RWPE2 (cell line): ENCODE results near the gene CELF2.

Experiments
- ATAC-seq: fragments of 200-7000 bp; cut with Tn5 transposase; 3 replicates; pipeline ENCODE4 v1.9.1; 2021; ENCODE audit warnings: low read depth
- DNase-seq: peaks from one replicate; pipeline ENCODE4 v3.0.0-alpha.2; 2020; ENCODE audit warnings: low spot score
- H3K27ac ChIP-seq: fragments of 450-650 bp; 2 replicates; pipeline ENCODE4 v1.5.1; 2017; ENCODE audit warnings: mild to moderate bottlenecking; ENCODE audit not compliant: poor library complexity, severe bottlenecking
- H3K27me3 ChIP-seq: fragments of 250-450 bp; sonication (Bioruptor Pico); 2 replicates; pipeline ENCODE4 v1.5.1; 2021; ENCODE audit warnings: mild to moderate bottlenecking, moderate library complexity; ENCODE audit not compliant: insufficient read depth, poor library complexity, severe bottlenecking
- H3K36me3 ChIP-seq: fragments of 250-450 bp; sonication (Bioruptor Pico); 2 replicates; pipeline ENCODE4 v1.5.1; 2020; ENCODE audit warnings: low read depth, mild to moderate bottlenecking, moderate library complexity
- H3K4me1 ChIP-seq: fragments of 250-450 bp; sonication (Bioruptor Pico); 2 replicates; pipeline ENCODE4 v1.5.1; 2021; ENCODE audit warnings: mild to moderate bottlenecking, moderate library complexity; ENCODE audit not compliant: insufficient read depth, poor library complexity, severe bottlenecking
- H3K4me3 ChIP-seq: fragments of 250-450 bp; sonication (Bioruptor Pico); 2 replicates; pipeline ENCODE4 v1.5.1; 2021; ENCODE audit warnings: mild to moderate bottlenecking, moderate library complexity; ENCODE audit not compliant: severe bottlenecking
- H3K9me3 ChIP-seq: fragments of 250-450 bp; sonication (Bioruptor Pico); 2 replicates; pipeline ENCODE4 v1.5.1; 2021; ENCODE audit warnings: mild to moderate bottlenecking, moderate library complexity; ENCODE audit not compliant: severe bottlenecking
- CTCF ChIP-seq: fragments of 450-650 bp; IDR thresholded peaks from one replicate; pipeline ENCODE4 v1.5.1; 2017; ENCODE audit warnings: mild to moderate bottlenecking, moderate library complexity; ENCODE audit not compliant: poor library complexity, severe bottlenecking

Gene CELF2

GRCh38 chr10:11263767-11264166 lies 246.1 kb downstream of the CELF2 start:
- Histone ChIP-seq H3K4me1 (no peaks in the 10 kb centered on the region), H3K4me3 (no peak overlapping the region), H3K36me3 (no peaks in the 10 kb centered on the region)

GRCh38 chr10:11264296-11265048 lies 246.8 kb downstream of the CELF2 start:
- no peaks in the 10 kb centered on the region for H3K4me1 ChIP-seq
- DNase-seq (no peak), ATAC-seq (no peak)
- H3K36me3 ChIP-seq, result no peaks in the 10 kb centered on the region
- H3K4me3 ChIP-seq, result no peak overlapping the region
- no peak overlapping the region for H3K27ac ChIP-seq
- TF ChIP-seq CTCF, result no peak
- H3K9me3 ChIP-seq, result no peaks in the 10 kb centered on the region
- H3K27me3 ChIP-seq, result no peaks in the 10 kb centered on the region

More at GRCh38 chr10:11263767-11264166, 246.1 kb downstream of the CELF2 start:
- no peak for ATAC-seq
- H3K9me3 ChIP-seq, result no peaks in the 10 kb centered on the region
- no peak for TF ChIP-seq CTCF
- no peak overlapping the region for H3K27ac ChIP-seq
- DNase-seq, result no peak
- no peaks in the 10 kb centered on the region for H3K27me3 ChIP-seq

DNA sequence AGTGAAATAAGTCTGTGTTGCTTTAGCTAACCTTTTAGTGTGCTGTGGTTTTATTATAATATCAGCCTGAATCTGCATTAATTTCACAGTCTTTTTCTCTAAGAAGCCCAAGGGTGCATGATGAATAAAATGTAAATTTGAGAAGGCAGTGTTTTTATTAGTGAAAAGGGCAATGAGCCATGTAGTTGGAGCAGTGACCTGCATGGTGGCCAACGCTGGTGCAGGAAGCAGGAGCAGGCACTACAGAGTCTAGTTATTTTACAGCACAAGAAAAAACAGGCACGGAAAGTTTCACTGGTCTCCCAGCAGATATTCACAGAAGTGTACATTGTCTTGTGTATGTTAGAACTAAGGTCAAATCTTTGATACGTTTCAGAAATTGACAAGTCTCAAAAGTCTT lies 247.8 kb downstream of the CELF2 start:
- H3K4me3 ChIP-seq, result no peak overlapping the region
- no peak overlapping the region for H3K27ac ChIP-seq
- no peaks in the 10 kb centered on the region for H3K4me1 ChIP-seq
- no peak for ATAC-seq
- TF ChIP-seq CTCF, result no peak
- no peaks in the 10 kb centered on the region for H3K36me3 ChIP-seq
- H3K27me3 ChIP-seq, result no peaks in the 10 kb centered on the region
- no peak for DNase-seq
- no peaks in the 10 kb centered on the region for H3K9me3 ChIP-seq

GRCh38 chr10:11266426-11266825 lies 248.8 kb downstream of the CELF2 start:
- Histone ChIP-seq H3K36me3 (no peaks in the 10 kb centered on the region), H3K27ac (no peak overlapping the region), H3K27me3 (no peaks in the 10 kb centered on the region), H3K4me3 (no peak overlapping the region), H3K4me1 (no peaks in the 10 kb centered on the region), H3K9me3 (no peaks in the 10 kb centered on the region)
- TF ChIP-seq CTCF, result no peak
- DNase-seq, result no peak
- no peak for ATAC-seq
